H1 (cell line): ENCODE results near the gene SCO2. TPM values are rescaled to one million over a fixed set of nuclear protein-coding genes. Genes with fewer than 3 reads are reported as not detected.

Source experiments
- CTCF ChIA-PET: fragments of 300-600 bp; sonication (Branson Sonifier 250); formaldehyde crosslinking; loops from one replicate; lab custom pipeline; 2021; ENCODE audit not compliant: partially characterized antibody; lab: Charles Lee
- POLR2A ChIA-PET: fragments of 300-600 bp; sonication (Branson Sonifier 250); formaldehyde crosslinking; loops from one replicate; lab custom pipeline; 2021; ENCODE audit warnings: inconsistent platforms; ENCODE audit not compliant: partially characterized antibody; lab: Charles Lee
- DNase-seq, 2 experiments: peaks; one replicate each; pipeline versions ENCODE4 v3.0.0 to v3.0.0-alpha.2; 2010 to 2022; ENCODE audit warnings: low spot score in 2 of 2, low read depth in 1 of 2, mixed read lengths in 1 of 2
- FAIRE-seq: peaks from 2 replicates; lab custom pipeline; 2011; peaks lifted over from hg19 to GRCh38; lab: Jason Lieb, UNC
- H2AFZ ChIP-seq: 2 replicates; pipeline ENCODE4 v1.8.1; 2012; ENCODE audit warnings: low read length, inconsistent platforms
- H2AK5ac ChIP-seq: 2 replicates; pipeline ENCODE4 v1.6.1; 2013; ENCODE audit warnings: low read depth, low read length
- H2BK120ac ChIP-seq: replicated peaks from 2 replicates; pipeline ENCODE3; 2013; ENCODE audit warnings: low read depth, low read length, inconsistent platforms
- H2BK12ac ChIP-seq: 2 replicates; pipeline ENCODE4 v1.6.1; 2013; ENCODE audit warnings: low read depth, low read length
- H2BK15ac ChIP-seq: 2 replicates; pipeline ENCODE4 v1.6.1; 2013; ENCODE audit warnings: low read length
- H2BK20ac ChIP-seq: 2 replicates; pipeline ENCODE4 v1.6.1; 2013; ENCODE audit warnings: low read length
- H2BK5ac ChIP-seq: 2 replicates; pipeline ENCODE4 v1.6.1; 2013; ENCODE audit warnings: low read depth, low read length
- H3K14ac ChIP-seq: 2 replicates; pipeline ENCODE4 v1.6.1; 2013; ENCODE audit warnings: inconsistent platforms; ENCODE audit not compliant: insufficient read length
- H3K18ac ChIP-seq: 2 replicates; pipeline ENCODE4 v1.6.1; 2013; ENCODE audit warnings: low read length; ENCODE audit errors: extremely low read depth
- H3K23ac ChIP-seq: 2 replicates; pipeline ENCODE4 v1.6.1; 2013; ENCODE audit warnings: inconsistent platforms; ENCODE audit not compliant: insufficient read length
- H3K23me2 ChIP-seq: 2 replicates; pipeline ENCODE4 v1.6.1; 2013; ENCODE audit warnings: low read depth, low read length
- H3K27ac ChIP-seq: 2 replicates; pipeline ENCODE4 v1.6.1; 2011; ENCODE audit warnings: low read depth, low read length, inconsistent platforms
- H3K27me3 ChIP-seq, 4 experiments: replicated peaks in 1 of 4; 1 replicate in 1 of 4; 2 replicates in 3 of 4; pipeline versions ENCODE4 v1.6.1 to v1.8.1; 2011 to 2013; ENCODE audit warnings: low read length in 3 of 4, mild to moderate bottlenecking in 3 of 4, inconsistent platforms in 2 of 4, mixed read lengths in 2 of 4, moderate library complexity in 1 of 4; ENCODE audit not compliant: control insufficient read depth in 3 of 4, insufficient read depth in 3 of 4; ENCODE audit errors: extremely low read depth in 1 of 4
- H3K36me3 ChIP-seq, 4 experiments: 2 replicates each; pipeline versions ENCODE4 v1.6.1 to v1.8.1; 2011 to 2013; ENCODE audit warnings: mild to moderate bottlenecking in 4 of 4, low read length in 3 of 4, moderate library complexity in 2 of 4, control low read depth in 1 of 4, inconsistent platforms in 1 of 4; ENCODE audit not compliant: insufficient read depth in 4 of 4, control insufficient read depth in 2 of 4
- H3K4ac ChIP-seq: replicated peaks from 2 replicates; pipeline ENCODE3; 2013; ENCODE audit warnings: low read length, low read depth, mixed read lengths, inconsistent platforms; ENCODE audit not compliant: insufficient read length
- H3K4me1 ChIP-seq, 4 experiments: replicated peaks in 1 of 4; 1 replicate in 1 of 4; 2 replicates in 3 of 4; pipeline versions ENCODE4 v1.6.1 to v1.8.1; 2011 to 2013; ENCODE audit warnings: low read length in 3 of 4, inconsistent platforms in 2 of 4, mixed read lengths in 1 of 4; ENCODE audit not compliant: insufficient read depth in 4 of 4, control insufficient read depth in 3 of 4
- H3K4me2 ChIP-seq, 2 experiments: 2 replicates each; pipeline versions ENCODE4 v1.6.1 to v1.8.1; 2011 to 2013; ENCODE audit warnings: low read depth in 2 of 2, low read length in 2 of 2, control low read depth in 1 of 2, inconsistent platforms in 1 of 2, mild to moderate bottlenecking in 1 of 2; ENCODE audit not compliant: insufficient read depth in 1 of 2
- H3K4me3 ChIP-seq, 4 experiments: fragments of 200-600, 300-600 bp in 1 of 4; sonication (generic), shearing (Covaris generic), sonication (Bioruptor Twin) in 1 of 4; 2 replicates each; pipeline versions ENCODE4 v1.5.1 to v1.8.1; 2011 to 2016; ENCODE audit warnings: low read length in 4 of 4, low read depth in 3 of 4, control low read depth in 2 of 4, inconsistent platforms in 2 of 4, mild to moderate bottlenecking in 2 of 4, mixed read lengths in 1 of 4, moderate library complexity in 1 of 4; ENCODE audit not compliant: insufficient read depth in 2 of 4; ENCODE audit errors: extremely low read depth in 1 of 4
- H3K56ac ChIP-seq: replicated peaks from 2 replicates; pipeline ENCODE3; 2013; ENCODE audit warnings: low read depth, mild to moderate bottlenecking, mixed read lengths, low read length, inconsistent platforms; ENCODE audit not compliant: insufficient read length
- H3K79me1 ChIP-seq: 2 replicates; pipeline ENCODE4 v1.6.1; 2013; ENCODE audit warnings: low read depth, low read length, control low read depth
- H3K79me2 ChIP-seq, 2 experiments: 2 replicates each; pipeline versions ENCODE4 v1.6.1 to v1.8.1; 2012 to 2013; ENCODE audit warnings: low read length in 2 of 2, mild to moderate bottlenecking in 2 of 2, inconsistent platforms in 1 of 2; ENCODE audit not compliant: insufficient read depth in 2 of 2, control insufficient read depth in 1 of 2
- H3K9ac ChIP-seq, 4 experiments: replicated peaks in 1 of 4; 1 replicate in 1 of 4; 2 replicates in 3 of 4; pipeline versions ENCODE4 v1.6.1 to v1.8.1; 2011 to 2013; ENCODE audit warnings: low read depth in 3 of 4, low read length in 3 of 4, control low read depth in 2 of 4, mild to moderate bottlenecking in 2 of 4, moderate library complexity in 2 of 4, inconsistent platforms in 1 of 4; ENCODE audit errors: extremely low read depth in 1 of 4
- H3K9me3 ChIP-seq, 2 experiments: 2 replicates each; pipeline versions ENCODE4 v1.6.1 to v1.8.1; 2012 to 2013; ENCODE audit warnings: mild to moderate bottlenecking in 2 of 2, moderate library complexity in 2 of 2, control low read depth in 1 of 2, inconsistent platforms in 1 of 2, low read depth in 1 of 2, low read length in 1 of 2, mixed read lengths in 1 of 2; ENCODE audit not compliant: insufficient read depth in 2 of 2
- H4K20me1 ChIP-seq, 2 experiments: replicated peaks in 1 of 2; 2 replicates each; pipeline versions ENCODE3 to v1.8.1; 2011 to 2013; ENCODE audit warnings: inconsistent platforms in 2 of 2, low read length in 2 of 2, mild to moderate bottlenecking in 1 of 2; ENCODE audit not compliant: insufficient read depth in 2 of 2, control insufficient read depth in 1 of 2
- H4K5ac ChIP-seq: 2 replicates; pipeline ENCODE4 v1.6.1; 2013; ENCODE audit warnings: low read length, low read depth, mixed read lengths, inconsistent platforms; ENCODE audit not compliant: insufficient read length
- H4K8ac ChIP-seq: 2 replicates; pipeline ENCODE4 v1.8.0; 2013; ENCODE audit warnings: mild to moderate bottlenecking, moderate library complexity, low read length, inconsistent platforms; ENCODE audit not compliant: insufficient read depth; ENCODE audit errors: extremely low read depth
- H4K91ac ChIP-seq: replicated peaks from 2 replicates; pipeline ENCODE3; 2013; ENCODE audit warnings: low read length, mixed read lengths, inconsistent platforms; ENCODE audit not compliant: insufficient read length
- CEBPB ChIP-seq: IDR thresholded peaks from 2 replicates; pipeline ENCODE4 v1.6.1; 2012; ENCODE audit warnings: low read depth, low read length
- CHD1 ChIP-seq: IDR thresholded peaks from 2 replicates; pipeline ENCODE4 v1.6.1; 2012; ENCODE audit warnings: low read depth, low read length, improper control_type of control experiment
- CTBP2 ChIP-seq: IDR thresholded peaks from 2 replicates; pipeline ENCODE4 v1.7.0; 2011; ENCODE audit warnings: borderline replicate concordance, mild to moderate bottlenecking, moderate library complexity, mixed read lengths, low read length; ENCODE audit not compliant: insufficient read depth, insufficient read length
- EGR1 ChIP-seq: IDR thresholded peaks from 2 replicates; pipeline ENCODE4 v1.6.1; 2011; ENCODE audit warnings: low read depth, low read length, borderline replicate concordance
- GABPA ChIP-seq: IDR thresholded peaks from 2 replicates; pipeline ENCODE4 v1.6.1; 2011; ENCODE audit warnings: mild to moderate bottlenecking, low read length, moderate library complexity, borderline replicate concordance; ENCODE audit not compliant: insufficient read depth
- GTF2F1 ChIP-seq: IDR thresholded peaks from 2 replicates; pipeline ENCODE4 v1.6.1; 2012; ENCODE audit warnings: low read depth, low read length, improper control_type of control experiment, borderline replicate concordance
- POLR2AphosphoS5 ChIP-seq: IDR thresholded peaks from 2 replicates; pipeline ENCODE4 v1.6.1; 2011; ENCODE audit warnings: low read depth, low read length
- RXRA ChIP-seq: IDR thresholded peaks from 2 replicates; pipeline ENCODE4 v1.6.1; 2011; ENCODE audit warnings: low read depth, mild to moderate bottlenecking, low read length, moderate library complexity; ENCODE audit not compliant: insufficient read depth
- SIN3A ChIP-seq, 2 experiments: IDR thresholded peaks in 1 of 2; conservative IDR thresholded peaks in 1 of 2; 2 replicates each; pipeline ENCODE4 v1.6.1; 2011 to 2012; ENCODE audit warnings: low read length in 2 of 2, improper control_type of control experiment in 1 of 2, low read depth in 1 of 2, mild to moderate bottlenecking in 1 of 2
- SP2 ChIP-seq: IDR thresholded peaks from 2 replicates; pipeline ENCODE4 v1.6.1; 2012; ENCODE audit warnings: mild to moderate bottlenecking, low read length, inconsistent platforms
- SP4 ChIP-seq: IDR thresholded peaks from 2 replicates; pipeline ENCODE4 v1.6.1; 2012; ENCODE audit warnings: low read length, inconsistent platforms
- TAF1 ChIP-seq: IDR thresholded peaks from 2 replicates; pipeline ENCODE4 v1.6.1; 2011; ENCODE audit warnings: mild to moderate bottlenecking, low read depth, low read length
- WGBS, 2 experiments: shearing (Covaris generic) in 1 of 2; methylation state at CpG; one replicate each; pipeline versions ENCODE4 v1.1.6 to v1.1.7; 2013 to 2015; ENCODE audit warnings: low lambda C conversion rate in 2 of 2, mixed read lengths in 2 of 2, inconsistent platforms in 1 of 2, low coverage in 1 of 2, missing lambda C conversion rate in 1 of 2; ENCODE audit not compliant: insufficient replicate concordance in 2 of 2, insufficient coverage in 1 of 2, insufficient read length in 1 of 2; ENCODE audit errors: extremely low coverage in 1 of 2, missing lambda C conversion rate in 1 of 2; 5-methylcytosine and 5-hydroxymethylcytosine counted together
- polyA plus RNA-seq, 7 experiments: library from polyadenylated mRNA; depleted of rRNA in 3 of 7; stranded (reverse) in 5 of 7; unstranded in 2 of 7; fragments of >200 nt in 5 of 7; fragments of 200-250 nt in 2 of 7; gene quantifications; 1 replicate in 5 of 7; 2 replicates in 1 of 7; 4 replicates in 1 of 7; pipeline versions ENCODE4 v1.2.1 to v1.2.3, GENCODE V29; 2011 to 2013; ENCODE audit warnings: missing spikeins in 2 of 7, mixed read lengths in 2 of 7
- total RNA-seq: library from RNA; stranded (reverse); fragmentation: NEBNext Ultra II Directional; extraction: Animal tissue kit (Norgen Biotek cat#: 25700); gene quantifications from 2 replicates; pipeline ENCODE4 v1.2.1, GENCODE V29; 2021
- TF ChIP-seq, protein P1 (sequence below): IDR thresholded peaks from 2 replicates; pipeline ENCODE4 v1.6.1; 2011; ENCODE audit warnings: low read depth, mild to moderate bottlenecking, low read length; ENCODE audit not compliant: insufficient read depth

Gene SCO2
- total and polyA plus RNA-seq, 2 of the 8 experiments (the other 6 are each of a cell fraction or from before 2014, with no cell fraction given): 2.0 TPM; not detected in 1

DNA sequence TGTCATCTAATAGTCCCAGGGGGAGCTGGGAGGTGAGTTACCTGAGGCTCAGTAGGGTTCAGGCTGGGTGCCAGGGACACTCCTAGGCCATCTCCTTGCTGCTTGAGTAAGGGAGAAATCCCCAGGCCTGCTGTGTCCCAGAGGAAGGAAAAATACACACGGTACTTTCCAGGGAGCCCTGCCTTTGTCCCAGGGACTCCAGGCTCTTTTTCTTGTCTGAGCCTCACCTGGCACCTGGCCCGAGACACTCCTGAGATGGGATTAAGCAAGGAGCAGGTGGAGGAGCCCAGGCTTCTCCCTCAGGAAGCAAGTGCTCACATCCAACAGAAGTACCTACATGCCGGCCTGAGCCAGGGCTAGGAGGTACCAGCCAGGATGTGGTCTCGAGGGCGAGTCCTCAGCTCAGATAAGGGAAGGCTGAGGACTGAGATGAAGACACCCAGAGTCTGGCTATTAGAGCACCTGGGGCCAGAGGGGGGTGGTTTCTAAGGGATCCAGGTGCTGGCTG is 19.4 kb upstream of the SCO2 start:
- H3K79me2 ChIP-seq: no peaks in the 10 kb centered on the region
- H4K20me1 ChIP-seq: no peaks in the 10 kb centered on the region
- H3K4me3 ChIP-seq: peak overlapping the region in 2 of 4 experiments; percentile 14 to 35; a peak in 2 of 8 replicates
- no peak for DNase-seq
- H3K9ac ChIP-seq: no peak overlapping the region
- H3K23ac ChIP-seq: no peak overlapping the region
- H3K79me1 ChIP-seq: no peaks in the 10 kb centered on the region
- no peak overlapping the region for H3K4ac ChIP-seq
- no peaks in the 10 kb centered on the region for H3K9me3 ChIP-seq
- POLR2A ChIA-PET: no interaction called here
- H3K27ac ChIP-seq: no peak overlapping the region
- 0 out of 2 replicates have a peak overlapping the region, but pooled peaks have one; percentile 61 for H2BK20ac ChIP-seq
- H3K23me2 ChIP-seq: no peaks in the 10 kb centered on the region
- H2BK15ac ChIP-seq: peak overlapping the region; percentile 31; the same call in 1 of the 2 replicates
- no peak overlapping the region for H3K56ac ChIP-seq
- H3K36me3 ChIP-seq: no peaks in the 10 kb centered on the region
- peaks cover 0 to 5% (median 1%) of the 10 kb centered on the region in 4 experiments; a peak in 2 of 7 replicates for H3K4me1 ChIP-seq
- H2AK5ac ChIP-seq: no peak overlapping the region
- H3K14ac ChIP-seq: no peak overlapping the region
- CTCF ChIA-PET: interaction anchor here (1.0 to 1.5 kb wide), 5 partner anchors 9 to 47 kb away, joined by 3 to 9 read pairs (median 3); partner anchors contain the start of genes SCO2 and SYCE3
- no peak for FAIRE-seq
- no peak overlapping the region for H4K8ac ChIP-seq
- no peak overlapping the region for H2BK120ac ChIP-seq
- no peak overlapping the region for H3K18ac ChIP-seq
- peak overlapping the region; percentile 17; the same call in 1 of the 2 replicates for H2BK12ac ChIP-seq
- H2BK5ac ChIP-seq: no peak overlapping the region
- 85% methylated on average over 5 of the region's 5 CpGs; no CpG with 5 or more reads in 1 of the 2 experiments for WGBS, 2 experiments
- H2AFZ ChIP-seq: no peak overlapping the region
- peaks cover 0 to 13% (median 6%) of the 10 kb centered on the region in 4 experiments; a peak in 5 of 7 replicates for H3K27me3 ChIP-seq
- H4K91ac ChIP-seq: no peak overlapping the region
- H4K5ac ChIP-seq: no peak overlapping the region
- peak overlapping the region; percentile 13 to 41; a peak in 2 of 4 replicates for H3K4me2 ChIP-seq
- TF ChIP-seq EGR1: no peak
- TF ChIP-seq CHD1: no peak
- TF ChIP-seq CEBPB: no peak
- TF ChIP-seq CTBP2: no peak
- TF ChIP-seq SP2: no peak
- no peak for TF ChIP-seq RXRA
- TF ChIP-seq TAF1: no peak
- TF ChIP-seq POLR2AphosphoS5: no peak
- no peak for TF ChIP-seq SP4
- TF ChIP-seq SIN3A (conservative IDR thresholded peaks at IDR 0.05 in 1 of 2, IDR thresholded peaks at IDR 0.05 in 1 of 2; ENCODE audit: low read depth in 1 of 2, low read length in 2 of 2): no peak
- no peak for TF ChIP-seq GABPA
- no peak for TF ChIP-seq GTF2F1
- TF ChIP-seq, protein P1, sequence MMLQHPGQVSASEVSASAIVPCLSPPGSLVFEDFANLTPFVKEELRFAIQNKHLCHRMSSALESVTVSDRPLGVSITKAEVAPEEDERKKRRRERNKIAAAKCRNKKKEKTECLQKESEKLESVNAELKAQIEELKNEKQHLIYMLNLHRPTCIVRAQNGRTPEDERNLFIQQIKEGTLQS: no peak
